OCI-LY7 (cell line): ENCODE results near the gene AGMO. TPM values are rescaled to one million over a fixed set of nuclear protein-coding genes. Genes with fewer than 3 reads are reported as not detected.

ENCODE experiments used
- BruUV-seq: library from RNA; stranded (reverse); fragments of 400-500 nt; replicated peaks from 2 replicates; lab custom pipeline; 2021; lab: Mats Ljungman, UMichigan
- CTCF ChIA-PET: fragments of 300-600 bp; sonication (Branson Sonifier 250); formaldehyde crosslinking; loops from one replicate; lab custom pipeline; 2022; ENCODE audit warnings: antibody characterized with exemption; ENCODE audit not compliant: unreplicated experiment; lab: Charles Lee
- POLR2A ChIA-PET: fragments of 300-600 bp; sonication (Branson Sonifier 250); formaldehyde crosslinking; loops from one replicate; lab custom pipeline; 2022; ENCODE audit warnings: antibody characterized with exemption; lab: Charles Lee
- DNase-seq: peaks from one replicate; pipeline ENCODE4 v3.0.0-alpha.2; 2015; ENCODE audit warnings: low spot score
- H2AFZ ChIP-seq: fragments of 200-600 bp; sonication (generic), shearing (Covaris generic); 2 replicates; pipeline ENCODE4 v1.6.1; 2014; ENCODE audit warnings: mild to moderate bottlenecking, antibody characterized with exemption, low read length, moderate library complexity
- H3K27ac ChIP-seq: fragments of 200-600 bp; sonication (generic); 2 replicates; pipeline ENCODE4 v1.5.1; 2014; ENCODE audit warnings: mixed run types, low read depth, mild to moderate bottlenecking, moderate library complexity, low read length, inconsistent platforms; ENCODE audit not compliant: poor library complexity, severe bottlenecking
- H3K36me3 ChIP-seq: fragments of 200-600 bp; sonication (generic); 2 replicates; pipeline ENCODE4 v1.6.1; 2014; ENCODE audit warnings: mild to moderate bottlenecking, antibody characterized with exemption, low read length, moderate library complexity, mixed read lengths; ENCODE audit not compliant: insufficient read depth
- H3K4me1 ChIP-seq: fragments of 200-600 bp; sonication (generic); 2 replicates; pipeline ENCODE4 v1.5.1; 2014; ENCODE audit warnings: mild to moderate bottlenecking, low read length; ENCODE audit not compliant: insufficient read depth, poor library complexity, severe bottlenecking
- H3K4me2 ChIP-seq: fragments of 200-600 bp; sonication (generic); 2 replicates; pipeline ENCODE4 v1.6.1; 2014; ENCODE audit warnings: mild to moderate bottlenecking, low read length
- H3K4me3 ChIP-seq: fragments of 200-600 bp; sonication (generic); 2 replicates; pipeline ENCODE4 v1.5.1; 2014; ENCODE audit warnings: mild to moderate bottlenecking, low read depth, low read length; ENCODE audit not compliant: poor library complexity, severe bottlenecking
- H3K79me2 ChIP-seq: fragments of 200-600 bp; sonication (generic); 2 replicates; pipeline ENCODE4 v1.6.1; 2016; ENCODE audit warnings: low read depth, mild to moderate bottlenecking, low read length, moderate library complexity, mixed read lengths; ENCODE audit not compliant: insufficient read depth
- H3K9me2 ChIP-seq: fragments of 200-600 bp; sonication (generic); 2 replicates; pipeline ENCODE4 v1.6.1; 2016; ENCODE audit warnings: mild to moderate bottlenecking, low read length, mixed read lengths; ENCODE audit not compliant: insufficient read depth
- H3K9me3 ChIP-seq: fragments of 200-600 bp; sonication (generic); 2 replicates; pipeline ENCODE4 v1.6.1; 2014; ENCODE audit warnings: mild to moderate bottlenecking, mixed run types, low read length, mixed read lengths
- H4K20me1 ChIP-seq: fragments of 200-600 bp; sonication (generic); 2 replicates; pipeline ENCODE4 v1.6.1; 2014; ENCODE audit warnings: mild to moderate bottlenecking, antibody characterized with exemption, low read length, moderate library complexity, mixed read lengths; ENCODE audit not compliant: insufficient read depth
- CTCF ChIP-seq: fragments of 200-600 bp; sonication (generic); conservative IDR thresholded peaks from 2 replicates; pipeline ENCODE4 v1.5.1; 2014; ENCODE audit warnings: mild to moderate bottlenecking, antibody characterized with exemption, low read length, moderate library complexity, mixed read lengths
- EZH2phosphoT487 ChIP-seq: fragments of 200-600 bp; sonication (generic); IDR thresholded peaks from 2 replicates; pipeline ENCODE4 v1.6.1; 2018; ENCODE audit warnings: low read depth, borderline replicate concordance, mild to moderate bottlenecking, mixed run types, antibody characterized with exemption, low read length, moderate library complexity, mixed read lengths
- intact Hi-C: fragments of 100-400 bp; cut with micrococcal nuclease; formaldehyde crosslinking; loops from one replicate; pipeline ENCODE4 v1.10.0; 2022; ENCODE audit not compliant: unreplicated experiment
- total RNA-seq, 2 experiments: library from RNA; depleted of rRNA in 1 of 2; stranded (reverse); fragments of >200 nt in 1 of 2; shearing (Covaris generic) in 1 of 2; gene quantifications; 2 replicates each; pipeline ENCODE4 v1.2.3, GENCODE V29; 2014 to 2022

Gene AGMO
- total RNA-seq, 2 experiments from 2014 or later = not detected

- no peaks in the 10 kb centered on the region for H3K9me3 ChIP-seq
- no peaks in the 10 kb centered on the region for H3K36me3 ChIP-seq
- CTCF ChIA-PET = no interaction called here
- no peak overlapping the region for H3K4me3 ChIP-seq
- H3K79me2 ChIP-seq = no peaks in the 10 kb centered on the region
- no peaks in the 10 kb centered on the region for H4K20me1 ChIP-seq
- DNase-seq = no peak
- no peak overlapping the region for H2AFZ ChIP-seq
- intact Hi-C loops = no loop called here
- no peaks in the 10 kb centered on the region for H3K4me1 ChIP-seq
- POLR2A ChIA-PET = no interaction called here
- no TSS peak for BruUV-seq
- H3K9me2 ChIP-seq = no peaks in the 10 kb centered on the region
- no peak overlapping the region for H3K4me2 ChIP-seq
- TF ChIP-seq CTCF (no peak), EZH2phosphoT487 (no peak)
- H3K27ac ChIP-seq = no peak overlapping the region
Observed at GRCh38 chr7:15487896-15488295, 73.9 kb downstream of the AGMO start.

GRCh38 chr7:15485998-15486397 is 75.8 kb downstream of the AGMO start:
- ChIA-PET POLR2A (no interaction called here), CTCF (no interaction called here)
- Histone ChIP-seq H3K36me3 (no peaks in the 10 kb centered on the region), H3K4me3 (no peak overlapping the region), H3K4me1 (no peaks in the 10 kb centered on the region), H2AFZ (no peak overlapping the region), H3K9me2 (no peaks in the 10 kb centered on the region), H3K27ac (no peak overlapping the region), H3K4me2 (no peak overlapping the region), H3K79me2 (no peaks in the 10 kb centered on the region), H4K20me1 (no peaks in the 10 kb centered on the region), H3K9me3 (no peaks in the 10 kb centered on the region)
- BruUV-seq = no TSS peak
- TF ChIP-seq CTCF (no peak), EZH2phosphoT487 (no peak)
- no peak for DNase-seq
- intact Hi-C loops = no loop called here

DNA sequence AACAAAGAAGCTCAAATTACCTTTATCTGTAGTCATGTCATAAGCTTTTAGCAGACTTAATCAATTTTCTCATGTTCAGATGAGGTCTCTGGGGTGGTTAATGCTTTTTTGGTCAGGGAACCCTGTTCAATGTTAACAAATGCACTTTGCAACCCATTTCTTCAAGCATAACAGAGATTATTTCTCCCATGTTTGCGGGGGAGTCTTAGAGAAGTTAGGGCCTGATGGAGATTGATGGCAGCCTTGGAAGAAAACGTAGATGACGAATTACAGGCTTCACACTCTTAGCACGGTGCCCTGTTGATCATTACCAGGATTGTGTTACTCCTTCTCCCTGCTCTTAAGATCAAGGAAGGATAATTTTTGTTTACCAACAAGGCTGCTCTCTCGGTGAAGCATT is 76.4 kb downstream of the AGMO start:
- no peak for TF ChIP-seq EZH2phosphoT487
- TF ChIP-seq CTCF = no peak
- H4K20me1 ChIP-seq = no peaks in the 10 kb centered on the region
- POLR2A ChIA-PET = interaction anchor here (0.7 kb wide), 1 partner anchor 1521 kb away, joined by 4 read pairs; no protein-coding TSS in a partner anchor
- no TSS peak for BruUV-seq
- no peaks in the 10 kb centered on the region for H3K9me3 ChIP-seq
- H3K4me1 ChIP-seq = no peaks in the 10 kb centered on the region
- no peak overlapping the region for H3K27ac ChIP-seq
- H3K36me3 ChIP-seq = no peaks in the 10 kb centered on the region
- DNase-seq = no peak
- H3K4me3 ChIP-seq = no peak overlapping the region
- intact Hi-C loops = no loop called here
- no peak overlapping the region for H2AFZ ChIP-seq
- no peaks in the 10 kb centered on the region for H3K79me2 ChIP-seq
- CTCF ChIA-PET = no interaction called here
- no peak overlapping the region for H3K4me2 ChIP-seq
- H3K9me2 ChIP-seq = no peaks in the 10 kb centered on the region
